ENCODE data around the gene LSP1.

DNA sequence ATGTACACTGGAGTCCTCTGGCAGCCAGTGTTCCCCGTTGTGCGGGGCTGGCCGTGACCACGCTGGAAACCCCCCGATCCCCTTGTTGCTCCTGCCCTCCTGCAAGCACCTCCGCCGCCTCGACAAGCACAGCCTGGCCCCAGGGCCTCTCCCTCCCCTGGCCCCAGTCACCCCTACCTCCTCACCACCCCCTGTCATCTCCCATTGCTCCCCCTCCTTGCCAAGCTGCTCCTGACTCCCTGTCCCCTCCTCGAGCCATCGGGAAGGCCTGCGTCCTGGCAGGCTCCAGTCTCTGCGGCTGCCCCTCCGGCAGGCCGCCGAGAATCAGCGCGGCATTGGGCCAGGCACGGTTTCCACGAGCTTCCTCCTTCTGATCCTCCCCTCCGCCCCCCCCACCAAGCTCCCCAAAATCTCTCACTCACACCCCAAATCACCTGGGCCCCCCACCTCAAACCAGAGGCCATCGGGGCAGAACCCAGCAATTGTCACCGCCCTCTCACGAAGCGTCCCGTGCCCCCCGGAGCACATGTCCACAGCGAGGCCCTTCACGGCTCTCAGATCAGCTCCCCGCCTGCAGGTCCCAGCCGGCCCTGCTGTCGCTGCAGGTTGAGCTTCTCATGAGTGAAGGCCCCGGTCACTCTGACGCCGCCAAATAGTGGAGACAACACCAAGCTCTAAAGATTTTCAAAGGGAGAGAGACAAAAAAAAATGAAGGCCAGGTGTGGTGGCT, 5.7 kb upstream of the LSP1 start:
- TF ChIP-seq, protein P1, sequence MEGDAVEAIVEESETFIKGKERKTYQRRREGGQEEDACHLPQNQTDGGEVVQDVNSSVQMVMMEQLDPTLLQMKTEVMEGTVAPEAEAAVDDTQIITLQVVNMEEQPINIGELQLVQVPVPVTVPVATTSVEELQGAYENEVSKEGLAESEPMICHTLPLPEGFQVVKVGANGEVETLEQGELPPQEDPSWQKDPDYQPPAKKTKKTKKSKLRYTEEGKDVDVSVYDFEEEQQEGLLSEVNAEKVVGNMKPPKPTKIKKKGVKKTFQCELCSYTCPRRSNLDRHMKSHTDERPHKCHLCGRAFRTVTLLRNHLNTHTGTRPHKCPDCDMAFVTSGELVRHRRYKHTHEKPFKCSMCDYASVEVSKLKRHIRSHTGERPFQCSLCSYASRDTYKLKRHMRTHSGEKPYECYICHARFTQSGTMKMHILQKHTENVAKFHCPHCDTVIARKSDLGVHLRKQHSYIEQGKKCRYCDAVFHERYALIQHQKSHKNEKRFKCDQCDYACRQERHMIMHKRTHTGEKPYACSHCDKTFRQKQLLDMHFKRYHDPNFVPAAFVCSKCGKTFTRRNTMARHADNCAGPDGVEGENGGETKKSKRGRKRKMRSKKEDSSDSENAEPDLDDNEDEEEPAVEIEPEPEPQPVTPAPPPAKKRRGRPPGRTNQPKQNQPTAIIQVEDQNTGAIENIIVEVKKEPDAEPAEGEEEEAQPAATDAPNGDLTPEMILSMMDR (IDR thresholded peaks at IDR 0.05; ENCODE audit: low read depth, low read length), result no peak
- TF ChIP-seq, protein P2, sequence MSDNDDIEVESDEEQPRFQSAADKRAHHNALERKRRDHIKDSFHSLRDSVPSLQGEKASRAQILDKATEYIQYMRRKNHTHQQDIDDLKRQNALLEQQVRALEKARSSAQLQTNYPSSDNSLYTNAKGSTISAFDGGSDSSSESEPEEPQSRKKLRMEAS (IDR thresholded peaks at IDR 0.05; ENCODE audit: low read depth, low read length), result no peak
- TF ChIP-seq POLR2A (IDR thresholded peaks at IDR 0.05; ENCODE audit: extremely low read depth, insufficient read length), result no peak

Data from NB4 (cell line).